GM23248 (cell line): Measurements from ENCODE around the gene ARL6IP4. TPM values are rescaled to one million over a fixed set of nuclear protein-coding genes. Genes with fewer than 3 reads are reported as not detected.
A peak's percentile ranks its signal among the peaks of the same experiment; 100 is the strongest.

Experiments
- DNase-seq: peaks from one replicate; pipeline ENCODE4 v3.0.0-alpha.2; 2015
- H2AFZ ChIP-seq: fragments of 200-600 bp; sonication (generic); 2 replicates; pipeline ENCODE4 v1.6.1; 2016; ENCODE audit warnings: antibody characterized with exemption
- H3F3A ChIP-seq: fragments of 200-600 bp; sonication (generic); 2 replicates; pipeline ENCODE4 v1.6.1; 2016; ENCODE audit warnings: mild to moderate bottlenecking, antibody characterized with exemption, mixed run types; ENCODE audit not compliant: insufficient read depth
- H3K27ac ChIP-seq: fragments of 200-600 bp; sonication (generic); 2 replicates; pipeline ENCODE4 v1.5.1; 2016; ENCODE audit warnings: mild to moderate bottlenecking
- H3K27me3 ChIP-seq: fragments of 200-600 bp; sonication (generic); replicated peaks from 2 replicates; pipeline ENCODE4 v1.6.1; 2016; ENCODE audit warnings: mild to moderate bottlenecking; ENCODE audit not compliant: insufficient read depth
- H3K36me3 ChIP-seq: fragments of 200-600 bp; sonication (generic); 2 replicates; pipeline ENCODE4 v1.6.1; 2016; ENCODE audit warnings: low read depth, mild to moderate bottlenecking
- H3K4me1 ChIP-seq: fragments of 200-600 bp; sonication (generic); 2 replicates; pipeline ENCODE4 v1.6.1; 2016; ENCODE audit warnings: mild to moderate bottlenecking; ENCODE audit not compliant: insufficient read depth
- H3K4me2 ChIP-seq: fragments of 200-600 bp; sonication (generic); one replicate; pipeline ENCODE4 v1.6.1; 2016; ENCODE audit warnings: mild to moderate bottlenecking; ENCODE audit not compliant: unreplicated experiment
- H3K4me3 ChIP-seq: fragments of 200-600 bp; sonication (generic); 2 replicates; pipeline ENCODE4 v1.5.1; 2016; ENCODE audit warnings: mild to moderate bottlenecking
- H3K79me2 ChIP-seq: fragments of 200-600 bp; sonication (generic); 2 replicates; pipeline ENCODE4 v1.6.1; 2016; ENCODE audit warnings: mild to moderate bottlenecking; ENCODE audit not compliant: insufficient read depth
- H3K9ac ChIP-seq: fragments of 200-600 bp; sonication (generic); 2 replicates; pipeline ENCODE4 v1.6.1; 2016; ENCODE audit warnings: mild to moderate bottlenecking
- H3K9me2 ChIP-seq: fragments of 200-600 bp; sonication (generic); 2 replicates; pipeline ENCODE4 v1.6.1; 2016; ENCODE audit warnings: mixed run types, mild to moderate bottlenecking, moderate library complexity; ENCODE audit not compliant: insufficient read depth
- H3K9me3 ChIP-seq: fragments of 200-600 bp; sonication (generic); one replicate; pipeline ENCODE4 v1.6.1; 2017; ENCODE audit warnings: low read depth
- H4K20me1 ChIP-seq: fragments of 200-600 bp; sonication (generic); 2 replicates; pipeline ENCODE4 v1.6.0; 2016; ENCODE audit not compliant: insufficient read depth
- EZH2 ChIP-seq: fragments of 200-600 bp; sonication (generic); IDR thresholded peaks from 2 replicates; pipeline ENCODE4 v1.6.1; 2018; ENCODE audit warnings: antibody characterized with exemption, mild to moderate bottlenecking; ENCODE audit not compliant: insufficient read depth, poor library complexity, severe bottlenecking
- EZH2phosphoT487 ChIP-seq: fragments of 200-600 bp; sonication (generic); IDR thresholded peaks from 2 replicates; pipeline ENCODE4 v1.6.1; 2018; ENCODE audit warnings: antibody characterized with exemption, moderate library complexity, mild to moderate bottlenecking, low read depth; ENCODE audit not compliant: insufficient read depth
- WGBS, 2 experiments: methylation state at CpG; one replicate each; pipeline ENCODE4 v1.1.6; 2015 to 2017; ENCODE audit warnings: low lambda C conversion rate in 2 of 2, low coverage in 1 of 2; ENCODE audit errors: missing lambda C conversion rate in 2 of 2; 5-methylcytosine and 5-hydroxymethylcytosine counted together
- in situ Hi-C: fragments of 300-500 bp; cut with MboI; formaldehyde crosslinking; loops from 2 replicates; pipeline ENCODE4 v1.15.0; 2020
- polyA plus RNA-seq: library from polyadenylated mRNA; unstranded; fragments of >200 nt; fragmentation: Nextera tagmentation; extraction: Ambion mirVana; gene quantifications from 2 replicates; pipeline ENCODE4 v1.2.1, GENCODE V29; 2016
- total RNA-seq: library from RNA; depleted of rRNA; stranded (reverse); fragments of >200 nt; shearing (Covaris generic); gene quantifications from 2 replicates; pipeline ENCODE4 v1.2.3, GENCODE V29; 2014

The ARL6IP4 gene
- total and polyA plus RNA-seq, 2 experiments from 2014 or later: 150 to 259 TPM

DNA sequence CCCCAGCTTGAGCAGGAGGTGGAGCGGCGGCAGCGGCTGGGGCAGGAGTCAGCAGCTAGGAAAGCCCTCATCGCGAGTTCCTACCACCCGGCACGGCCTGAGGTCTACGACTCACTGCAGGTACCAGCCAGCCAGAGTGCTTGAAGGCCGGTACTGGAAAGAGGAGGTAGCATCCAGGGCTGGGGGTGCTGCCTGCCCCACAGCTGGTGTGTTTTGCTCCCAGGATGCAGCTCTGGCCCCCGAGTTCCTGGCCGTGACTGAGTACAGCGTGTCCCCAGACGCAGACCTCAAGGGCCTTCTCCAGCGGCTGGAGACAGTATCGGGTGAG is 3.9 kb upstream of the ARL6IP4 start:
- Histone ChIP-seq H3K9me3 (no peaks in the 10 kb centered on the region), H3F3A (no peaks in the 10 kb centered on the region), H3K27ac (0 out of 2 replicates have a peak overlapping the region, but pooled peaks have one; percentile 93), H3K27me3 (no peaks in the 10 kb centered on the region), H2AFZ (no peak overlapping the region), H3K9me2 (no peaks in the 10 kb centered on the region), H3K36me3 (no peaks in the 10 kb centered on the region), H3K4me1 (peaks cover 7% of the 10 kb centered on the region), H3K4me2 (peak overlapping the region; percentile 99), H3K79me2 (peaks cover 60% of the 10 kb centered on the region), H3K9ac (peak overlapping the region; percentile 97), H4K20me1 (no peaks in the 10 kb centered on the region), H3K4me3 (peak overlapping the region; percentile 95)
- TF ChIP-seq EZH2 (no peak), EZH2phosphoT487 (no peak)
- no peak for DNase-seq
- in situ Hi-C loops: no loop called here
- whole genome bisulfite sequencing, 2 experiments: 68 to 70% methylated on average over 14 to 15 of the region's 15 CpGs

- Histone ChIP-seq H3K9me3 (no peaks in the 10 kb centered on the region), H3K9me2 (no peaks in the 10 kb centered on the region), H3K27ac (no peak overlapping the region), H3K36me3 (no peaks in the 10 kb centered on the region), H3K27me3 (no peaks in the 10 kb centered on the region), H3K79me2 (peaks cover 65% of the 10 kb centered on the region), H2AFZ (no peak overlapping the region), H3K4me2 (no peak overlapping the region), H3K4me1 (peaks cover 13% of the 10 kb centered on the region), H4K20me1 (no peaks in the 10 kb centered on the region), H3F3A (no peaks in the 10 kb centered on the region), H3K9ac (peak overlapping the region; percentile 97; the same call in 1 of the 2 replicates), H3K4me3 (no peak overlapping the region)
- no peak for DNase-seq
- WGBS, 2 experiments: 76 to 77% methylated on average over 6 of the region's 6 CpGs
- TF ChIP-seq EZH2: no peak
- no peak for TF ChIP-seq EZH2phosphoT487
- in situ Hi-C loops: no loop called here
These were observed 3.3 kb upstream of the ARL6IP4 start for GRCh38 chr12:122977153-122977552.

DNA sequence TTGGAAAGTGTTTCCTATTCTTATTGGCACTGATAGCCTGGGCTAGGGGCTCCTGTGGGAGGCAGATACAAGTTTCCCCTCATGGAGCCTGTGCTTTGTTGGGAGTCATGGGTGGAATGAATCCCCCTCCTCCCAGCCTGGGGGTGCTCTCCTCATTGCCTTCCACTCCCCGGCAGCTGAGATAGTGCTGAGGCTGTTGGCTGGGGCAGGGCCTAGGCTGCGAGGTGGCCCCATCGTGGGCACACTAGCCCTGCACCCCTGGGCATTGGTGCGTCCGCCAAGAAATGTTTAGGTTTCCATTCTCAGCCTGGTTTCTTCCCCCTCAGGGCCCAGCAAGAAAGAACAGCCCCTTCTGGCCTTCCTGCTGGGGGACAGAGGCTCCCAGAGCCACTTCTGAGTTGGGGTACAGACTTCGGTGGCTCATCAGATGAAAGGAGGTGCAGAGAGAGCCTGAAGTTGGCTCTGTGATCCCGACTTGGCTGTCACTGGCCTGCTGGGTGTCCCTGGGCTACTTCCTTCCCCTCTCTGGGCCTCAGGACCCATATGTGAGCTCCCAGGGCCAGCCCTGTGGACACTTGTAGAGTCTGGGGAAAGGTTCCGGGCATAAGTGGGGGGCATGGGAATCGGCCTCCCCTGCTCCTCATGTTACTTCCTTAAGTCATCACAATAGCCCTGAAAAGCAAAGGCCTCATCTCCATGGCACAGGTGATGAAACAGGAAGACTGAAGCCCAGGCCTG is 2.7 kb upstream of the ARL6IP4 start:
- no peaks in the 10 kb centered on the region for H4K20me1 ChIP-seq
- no peak for DNase-seq
- no peak overlapping the region for H3K27ac ChIP-seq
- H3F3A ChIP-seq: no peaks in the 10 kb centered on the region
- no peak overlapping the region for H2AFZ ChIP-seq
- 0 out of 2 replicates have a peak overlapping the region, but pooled peaks have one; percentile 7 for H3K9ac ChIP-seq
- no peaks in the 10 kb centered on the region for H3K36me3 ChIP-seq
- H3K79me2 ChIP-seq: peaks cover 72% of the 10 kb centered on the region
- TF ChIP-seq EZH2phosphoT487 (no peak), EZH2 (no peak)
- H3K4me1 ChIP-seq: peaks cover 18% of the 10 kb centered on the region
- H3K9me3 ChIP-seq: no peaks in the 10 kb centered on the region
- WGBS, 2 experiments: 83 to 87% methylated on average over 9 of the region's 9 CpGs
- H3K27me3 ChIP-seq: no peaks in the 10 kb centered on the region
- H3K9me2 ChIP-seq: no peaks in the 10 kb centered on the region
- in situ Hi-C loops: no loop called here
- no peak overlapping the region for H3K4me2 ChIP-seq
- H3K4me3 ChIP-seq: no peak overlapping the region

DNA sequence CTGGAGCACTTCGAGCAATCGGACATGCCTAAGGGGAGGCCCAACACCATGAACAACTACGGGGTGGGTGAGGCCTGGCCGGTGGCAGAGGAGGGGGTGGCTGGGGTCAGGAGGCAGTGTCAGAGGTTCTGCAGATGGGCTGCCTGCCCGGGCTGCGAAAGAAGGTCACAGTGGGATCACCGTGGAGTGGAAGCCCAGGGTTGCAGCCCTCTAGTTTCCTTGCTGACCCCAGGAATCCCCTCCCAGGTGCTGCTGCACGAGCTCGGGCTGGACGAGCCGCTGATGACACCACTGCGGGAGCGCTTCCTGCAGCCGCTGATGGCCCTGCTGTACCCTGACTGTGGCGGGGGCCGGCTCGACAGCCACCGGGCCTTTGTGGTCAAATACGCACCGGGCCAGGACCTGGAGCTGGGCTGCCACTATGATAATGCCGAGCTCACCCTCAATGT is 1.9 kb upstream of the ARL6IP4 start:
- Histone ChIP-seq H3K27ac (no peak overlapping the region), H3K4me2 (no peak overlapping the region), H2AFZ (no peak overlapping the region), H3K27me3 (no peaks in the 10 kb centered on the region), H3K9me3 (no peaks in the 10 kb centered on the region), H3K79me2 (peaks cover 77% of the 10 kb centered on the region), H4K20me1 (no peaks in the 10 kb centered on the region), H3K9ac (0 out of 2 replicates have a peak overlapping the region, but pooled peaks have one; percentile 7), H3K4me1 (peaks cover 18% of the 10 kb centered on the region), H3K4me3 (no peak overlapping the region), H3K9me2 (no peaks in the 10 kb centered on the region), H3K36me3 (no peaks in the 10 kb centered on the region), H3F3A (no peaks in the 10 kb centered on the region)
- TF ChIP-seq EZH2phosphoT487: no peak
- TF ChIP-seq EZH2: no peak
- no peak for DNase-seq
- in situ Hi-C loops: no loop called here
- WGBS, 2 experiments: 86% methylated on average over 20 to 21 of the region's 21 CpGs
